ENCODE data around the gene ZCCHC17. TPM values are rescaled to one million over a fixed set of nuclear protein-coding genes. Genes with fewer than 3 reads are reported as not detected.

The ZCCHC17 gene
- polyA plus RNA-seq, 1 experiment = 39.2 TPM

DNA sequence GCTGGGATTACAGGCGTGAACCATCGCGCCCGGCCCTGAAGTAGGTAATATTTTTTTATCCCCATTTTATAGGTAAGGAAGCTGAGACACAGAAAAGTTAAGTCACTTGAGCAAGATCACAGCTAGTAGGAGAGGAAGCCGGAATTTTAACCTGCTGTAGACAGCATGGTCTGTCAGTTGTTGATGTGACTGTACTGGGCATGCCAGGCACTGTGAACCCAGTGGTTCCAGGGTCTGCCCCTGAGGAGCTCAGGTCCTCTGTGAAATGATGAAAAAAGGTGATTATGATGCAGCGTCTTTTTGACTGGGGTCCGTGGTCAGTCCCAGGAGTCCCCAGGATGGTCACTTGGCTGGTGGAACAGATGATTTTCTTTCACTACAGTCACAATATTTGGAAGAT is 92.8 kb downstream of the ZCCHC17 start:
- no peak for DNase-seq (ENCODE audit: low read depth)
- H3K4me3 ChIP-seq (ENCODE audit: low read depth, low read length) = no peak overlapping the region
- POLR2A ChIA-PET = no interaction called here
- no peaks in the 10 kb centered on the region for H3K36me3 ChIP-seq (ENCODE audit: control insufficient read depth, insufficient read depth, low read length)
- CTCF ChIA-PET = interaction anchor here (1.6 to 10.0 kb wide), 3 partner anchors 30 to 160 kb away, joined by 5 to 79 read pairs (median 38); no protein-coding TSS in a partner anchor
- TF ChIP-seq, protein P1, sequence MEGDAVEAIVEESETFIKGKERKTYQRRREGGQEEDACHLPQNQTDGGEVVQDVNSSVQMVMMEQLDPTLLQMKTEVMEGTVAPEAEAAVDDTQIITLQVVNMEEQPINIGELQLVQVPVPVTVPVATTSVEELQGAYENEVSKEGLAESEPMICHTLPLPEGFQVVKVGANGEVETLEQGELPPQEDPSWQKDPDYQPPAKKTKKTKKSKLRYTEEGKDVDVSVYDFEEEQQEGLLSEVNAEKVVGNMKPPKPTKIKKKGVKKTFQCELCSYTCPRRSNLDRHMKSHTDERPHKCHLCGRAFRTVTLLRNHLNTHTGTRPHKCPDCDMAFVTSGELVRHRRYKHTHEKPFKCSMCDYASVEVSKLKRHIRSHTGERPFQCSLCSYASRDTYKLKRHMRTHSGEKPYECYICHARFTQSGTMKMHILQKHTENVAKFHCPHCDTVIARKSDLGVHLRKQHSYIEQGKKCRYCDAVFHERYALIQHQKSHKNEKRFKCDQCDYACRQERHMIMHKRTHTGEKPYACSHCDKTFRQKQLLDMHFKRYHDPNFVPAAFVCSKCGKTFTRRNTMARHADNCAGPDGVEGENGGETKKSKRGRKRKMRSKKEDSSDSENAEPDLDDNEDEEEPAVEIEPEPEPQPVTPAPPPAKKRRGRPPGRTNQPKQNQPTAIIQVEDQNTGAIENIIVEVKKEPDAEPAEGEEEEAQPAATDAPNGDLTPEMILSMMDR (IDR thresholded peaks at IDR 0.05; ENCODE audit: insufficient read depth, low read depth, low read length) = no peak
- H3K27me3 ChIP-seq (ENCODE audit: control insufficient read depth, insufficient read depth, low read length) = no peaks in the 10 kb centered on the region

- POLR2A ChIA-PET = no interaction called here
- Histone ChIP-seq H3K4me3 (ENCODE audit: low read depth, low read length) (no peak overlapping the region), H3K36me3 (ENCODE audit: control insufficient read depth, insufficient read depth, low read length) (no peaks in the 10 kb centered on the region), H3K27me3 (ENCODE audit: control insufficient read depth, insufficient read depth, low read length) (no peaks in the 10 kb centered on the region)
- CTCF ChIA-PET = interaction anchor here (1.6 to 10.0 kb wide), 4 partner anchors 9 to 159 kb away, joined by 5 to 79 read pairs (median 22); no protein-coding TSS in a partner anchor
- DNase-seq (ENCODE audit: low read depth) = no peak
- TF ChIP-seq, protein P1 (IDR thresholded peaks at IDR 0.05; ENCODE audit: insufficient read depth, low read depth, low read length) = no peak
Measured at GRCh38 chr1:31390071-31390470, 93.2 kb downstream of the ZCCHC17 start.

GRCh38 chr1:31393463-31393862 is 96.6 kb downstream of the ZCCHC17 start:
- no peaks in the 10 kb centered on the region for H3K36me3 ChIP-seq (ENCODE audit: control insufficient read depth, insufficient read depth, low read length)
- TF ChIP-seq, protein P1 (IDR thresholded peaks at IDR 0.05; ENCODE audit: insufficient read depth, low read depth, low read length) = no peak
- DNase-seq (ENCODE audit: low read depth) = no peak
- CTCF ChIA-PET = interaction anchor here (1.1 to 11.0 kb wide), 6 partner anchors 10 to 162 kb away, joined by 5 to 387 read pairs (median 30); partner anchors contain the start of gene SERINC2
- no peak overlapping the region for H3K4me3 ChIP-seq (ENCODE audit: low read depth, low read length)
- H3K27me3 ChIP-seq (ENCODE audit: control insufficient read depth, insufficient read depth, low read length) = no peaks in the 10 kb centered on the region
- POLR2A ChIA-PET = no interaction called here

- ChIA-PET POLR2A (interaction anchor here (0.5 kb wide), 1 partner anchor 116 kb away, joined by 3 read pairs; no protein-coding TSS in a partner anchor), CTCF (interaction anchor here (0.7 to 11.0 kb wide), 20 partner anchors 11 to 613 kb away, joined by 3 to 387 read pairs (median 5); partner anchors contain the start of genes FABP3 and SERINC2)
- no peak for DNase-seq (ENCODE audit: low read depth)
- Histone ChIP-seq H3K4me3 (ENCODE audit: low read depth, low read length) (no peak overlapping the region), H3K36me3 (ENCODE audit: control insufficient read depth, insufficient read depth, low read length) (no peaks in the 10 kb centered on the region), H3K27me3 (ENCODE audit: control insufficient read depth, insufficient read depth, low read length) (no peaks in the 10 kb centered on the region)
- TF ChIP-seq, protein P1 (IDR thresholded peaks at IDR 0.05; ENCODE audit: insufficient read depth, low read depth, low read length) = peak; percentile 95
Measured at GRCh38 chr1:31394584-31395193, 97.9 kb downstream of the ZCCHC17 start.

- TF ChIP-seq, protein P1 (IDR thresholded peaks at IDR 0.05; ENCODE audit: insufficient read depth, low read depth, low read length) = peak; percentile 63
- Histone ChIP-seq H3K27me3 (ENCODE audit: control insufficient read depth, insufficient read depth, low read length) (no peaks in the 10 kb centered on the region), H3K4me3 (ENCODE audit: low read depth, low read length) (no peak overlapping the region), H3K36me3 (ENCODE audit: control insufficient read depth, insufficient read depth, low read length) (no peaks in the 10 kb centered on the region)
- CTCF ChIA-PET = interaction anchor here (0.7 to 11.0 kb wide), 13 partner anchors 9 to 393 kb away, joined by 3 to 387 read pairs (median 5); partner anchors contain the start of genes FABP3 and SERINC2
- DNase-seq (ENCODE audit: low read depth) = peak; percentile 91
- POLR2A ChIA-PET = interaction anchor here (0.6 to 1.1 kb wide), 4 partner anchors 15 to 26 kb away, joined by 3 to 12 read pairs (median 3); partner anchors contain the start of gene SERINC2
Measured at GRCh38 chr1:31396633-31397351, 100.0 kb downstream of the ZCCHC17 start.

Data from BJ (cell line).